T-helper 17 cell (primary cell): ENCODE results near the gene RPL12. TPM values are rescaled to one million over a fixed set of nuclear protein-coding genes. Genes with fewer than 3 reads are reported as not detected.

Source experiments
- ATAC-seq: fragments of 150-1000 bp; cut with Tn5 transposase; 2 replicates; pipeline ENCODE4 v1.10.0; 2021; ENCODE audit warnings: mild to moderate bottlenecking, moderate library complexity
- DNase-seq, 3 donors: peaks; one replicate each; pipeline versions ENCODE4 v3.0.0 to v3.0.0-alpha.2; 2020 to 2021
- H3K9me3 ChIP-seq: one replicate; pipeline ENCODE4 v1.7.0; 2013; ENCODE audit warnings: low read length, mild to moderate bottlenecking; ENCODE audit not compliant: control insufficient read depth, poor library complexity, severe bottlenecking
- H3K27ac Mint-ChIP-seq: one replicate; pipeline ENCODE4 v1.8.0; 2022; ENCODE audit warnings: mild to moderate bottlenecking, moderate library complexity, mixed read lengths
- H3K27me3 Mint-ChIP-seq: one replicate; pipeline ENCODE4 v1.8.0; 2022; ENCODE audit warnings: mixed read lengths
- H3K36me3 Mint-ChIP-seq: one replicate; pipeline ENCODE4 v1.8.0; 2022; ENCODE audit warnings: low read depth, mixed read lengths
- H3K4me1 Mint-ChIP-seq: one replicate; pipeline ENCODE4 v1.8.0; 2022; ENCODE audit warnings: mild to moderate bottlenecking, mixed read lengths
- H3K4me3 Mint-ChIP-seq: one replicate; pipeline ENCODE4 v1.8.0; 2022; ENCODE audit warnings: mild to moderate bottlenecking, moderate library complexity, mixed read lengths
- total RNA-seq, 4 donors: library from RNA in 2 of 4; stranded (reverse) in 2 of 4; gene quantifications; one replicate each; pipeline ENCODE4 v1.2.3 and lab custom pipeline; 2022 to 2026

Gene RPL12
- total RNA-seq, 2 donors from 2014 or later = 1,506 to 1,597 TPM

- DNase-seq (no peak), ATAC-seq (no peak)
- Mint-ChIP-seq H3K27me3 (no peaks in the 10 kb centered on the region), H3K27ac (peak overlapping the region; percentile 32), H3K4me3 (no peak overlapping the region), H3K36me3 (peaks cover 17% of the 10 kb centered on the region), H3K4me1 (peaks cover 12% of the 10 kb centered on the region)
- H3K9me3 ChIP-seq = no peaks in the 10 kb centered on the region
These were observed 6.0 kb downstream of the RPL12 start for GRCh38 chr9:127444921-127445850.

- ATAC-seq = no peak
- peaks cover 19% of the 10 kb centered on the region for H3K36me3 Mint-ChIP-seq
- peak overlapping the region; percentile 29 for H3K27ac Mint-ChIP-seq
- no peak overlapping the region for H3K4me3 Mint-ChIP-seq
- H3K27me3 Mint-ChIP-seq = no peaks in the 10 kb centered on the region
- H3K4me1 Mint-ChIP-seq = peaks cover 8% of the 10 kb centered on the region
- H3K9me3 ChIP-seq = no peaks in the 10 kb centered on the region
- DNase-seq = no peak
These were observed 6.8 kb downstream of the RPL12 start for GRCh38 chr9:127444283-127444920.

GRCh38 chr9:127438394-127438793 is 12.8 kb downstream of the RPL12 start:
- peak overlapping the region; percentile 89 for H3K27ac Mint-ChIP-seq

GRCh38 chr9:127437497-127438264 is 13.5 kb downstream of the RPL12 start:
- H3K9me3 ChIP-seq = no peaks in the 10 kb centered on the region
- ATAC-seq = peak; percentile 95
- DNase-seq = peak in 1 of 3 donors; percentile 26
- Mint-ChIP-seq H3K4me1 (peaks cover 24% of the 10 kb centered on the region), H3K27me3 (no peaks in the 10 kb centered on the region), H3K4me3 (peak overlapping the region; percentile 77), H3K27ac (peak overlapping the region; percentile 89), H3K36me3 (peaks cover 17% of the 10 kb centered on the region)

More at GRCh38 chr9:127438394-127438793, 12.8 kb downstream of the RPL12 start:
- Mint-ChIP-seq H3K4me3 (peak overlapping the region; percentile 60), H3K4me1 (peaks cover 23% of the 10 kb centered on the region), H3K27me3 (no peaks in the 10 kb centered on the region), H3K36me3 (peaks cover 15% of the 10 kb centered on the region)
- DNase-seq = no peak
- no peaks in the 10 kb centered on the region for H3K9me3 ChIP-seq
- no peak for ATAC-seq

- Mint-ChIP-seq H3K27me3 (no peaks in the 10 kb centered on the region), H3K36me3 (peaks cover 15% of the 10 kb centered on the region), H3K4me1 (peaks cover 32% of the 10 kb centered on the region), H3K4me3 (no peak overlapping the region), H3K27ac (peak overlapping the region; percentile 75)
- H3K9me3 ChIP-seq = no peaks in the 10 kb centered on the region
- DNase-seq (no peak), ATAC-seq (no peak)
These were observed 20.8 kb downstream of the RPL12 start for GRCh38 chr9:127430415-127430814.

GRCh38 chr9:127428348-127428747 is 22.9 kb downstream of the RPL12 start:
- Mint-ChIP-seq H3K4me3 (no peak overlapping the region), H3K27ac (no peak overlapping the region), H3K36me3 (peaks cover 7% of the 10 kb centered on the region), H3K4me1 (peaks cover 33% of the 10 kb centered on the region), H3K27me3 (no peaks in the 10 kb centered on the region)
- no peak for DNase-seq
- H3K9me3 ChIP-seq = no peaks in the 10 kb centered on the region
- no peak for ATAC-seq

GRCh38 chr9:127426756-127427155 is 24.4 kb downstream of the RPL12 start:
- DNase-seq (no peak), ATAC-seq (no peak)
- Mint-ChIP-seq H3K4me3 (peak overlapping the region; percentile 12), H3K4me1 (peaks cover 42% of the 10 kb centered on the region), H3K36me3 (peaks cover 5% of the 10 kb centered on the region), H3K27ac (peak overlapping the region; percentile 29), H3K27me3 (no peaks in the 10 kb centered on the region)
- no peaks in the 10 kb centered on the region for H3K9me3 ChIP-seq

GRCh38 chr9:127424676-127424999 is 26.6 kb downstream of the RPL12 start:
- DNase-seq = peak in 2 of 3 donors; percentile 21 to 25
- peaks cover 32% of the 10 kb centered on the region for H3K4me1 Mint-ChIP-seq
- no peaks in the 10 kb centered on the region for H3K9me3 ChIP-seq
- H3K4me3 Mint-ChIP-seq = peak overlapping the region; percentile 98
- ATAC-seq = peak; percentile 64
- no peaks in the 10 kb centered on the region for H3K27me3 Mint-ChIP-seq
- H3K27ac Mint-ChIP-seq = peak overlapping the region; percentile 97
- peaks cover 2% of the 10 kb centered on the region for H3K36me3 Mint-ChIP-seq

GRCh38 chr9:127423934-127424675 is 27.1 kb downstream of the RPL12 start, which contains the start of gene ZNF79:
ZNF79 (plus strand) TSS chr9:127424382; CDS start chr9:127424788, 406 bp downstream.
- Mint-ChIP-seq H3K36me3 (peaks cover 2% of the 10 kb centered on the region), H3K27me3 (no peaks in the 10 kb centered on the region), H3K4me3 (peak within 1 kb of the TSS; percentile 98), H3K27ac (peak within 1 kb of the TSS; percentile 97), H3K4me1 (peaks cover 34% of the 10 kb centered on the region)
- DNase-seq (peak; percentile 83 to 88 (median 84)), ATAC-seq (peak; percentile 93)
- no peaks in the 10 kb centered on the region for H3K9me3 ChIP-seq

GRCh38 chr9:127423476-127423933 is 27.7 kb downstream of the RPL12 start:
- peaks cover 35% of the 10 kb centered on the region for H3K4me1 Mint-ChIP-seq
- no peak for ATAC-seq

GRCh38 chr9:127422787-127423186 is 28.4 kb downstream of the RPL12 start:
- peaks cover 2% of the 10 kb centered on the region for H3K36me3 Mint-ChIP-seq
- ATAC-seq = no peak

More at GRCh38 chr9:127423476-127423933, 27.7 kb downstream of the RPL12 start:
- peak overlapping the region; percentile 98 for H3K4me3 Mint-ChIP-seq
- no peak for DNase-seq
- no peaks in the 10 kb centered on the region for H3K27me3 Mint-ChIP-seq
- peaks cover 2% of the 10 kb centered on the region for H3K36me3 Mint-ChIP-seq
- peak overlapping the region; percentile 97 for H3K27ac Mint-ChIP-seq
- no peaks in the 10 kb centered on the region for H3K9me3 ChIP-seq

GRCh38 chr9:127422133-127422782 is 28.9 kb downstream of the RPL12 start:
- peak overlapping the region; percentile 97 for H3K27ac Mint-ChIP-seq
- no peak for ATAC-seq
- no peak for DNase-seq
- H3K4me3 Mint-ChIP-seq = no peak overlapping the region
- H3K36me3 Mint-ChIP-seq = peaks cover 2% of the 10 kb centered on the region
- H3K9me3 ChIP-seq = no peaks in the 10 kb centered on the region
- peaks cover 33% of the 10 kb centered on the region for H3K4me1 Mint-ChIP-seq
- H3K27me3 Mint-ChIP-seq = no peaks in the 10 kb centered on the region

More at GRCh38 chr9:127422787-127423186, 28.4 kb downstream of the RPL12 start:
- peak overlapping the region; percentile 97 for H3K27ac Mint-ChIP-seq
- no peaks in the 10 kb centered on the region for H3K9me3 ChIP-seq
- H3K4me1 Mint-ChIP-seq = peaks cover 35% of the 10 kb centered on the region
- DNase-seq = no peak
- no peaks in the 10 kb centered on the region for H3K27me3 Mint-ChIP-seq
- peak overlapping the region; percentile 98 for H3K4me3 Mint-ChIP-seq
